Neural progenitor cell (in vitro differentiated cells): Measurements from ENCODE around the gene MACO1. TPM values are rescaled to one million over a fixed set of nuclear protein-coding genes. Genes with fewer than 3 reads are reported as not detected.

Source experiments
- DNase-seq: peaks from one replicate; pipeline ENCODE4 v3.0.0-alpha.2; 2016; ENCODE audit warnings: low spot score
- H2AFZ ChIP-seq: fragments of 200-600 bp; sonication (generic); replicated peaks from 2 replicates; pipeline ENCODE4 v1.6.1; 2016; ENCODE audit warnings: antibody characterized with exemption
- H3F3A ChIP-seq: fragments of 200-600 bp; sonication (generic); 2 replicates; pipeline ENCODE4 v1.6.1; 2016; ENCODE audit warnings: antibody characterized with exemption, low read depth
- H3K27ac ChIP-seq: fragments of 200-600 bp; sonication (generic); 2 replicates; pipeline ENCODE4 v1.5.1; 2016; ENCODE audit warnings: mild to moderate bottlenecking
- H3K27me3 ChIP-seq: fragments of 200-600 bp; sonication (generic); 2 replicates; pipeline ENCODE4 v1.6.1; 2016; ENCODE audit warnings: mild to moderate bottlenecking, moderate library complexity
- H3K36me3 ChIP-seq: fragments of 200-600 bp; sonication (generic); 2 replicates; pipeline ENCODE4 v1.5.1; 2016
- H3K4me1 ChIP-seq: fragments of 200-600 bp; sonication (generic); 2 replicates; pipeline ENCODE4 v1.6.1; 2016; ENCODE audit warnings: mixed run types
- H3K4me2 ChIP-seq: fragments of 200-600 bp; sonication (generic); 2 replicates; pipeline ENCODE4 v1.6.1; 2016
- H3K4me3 ChIP-seq: fragments of 200-600 bp; sonication (generic); 2 replicates; pipeline ENCODE4 v1.5.1; 2016
- H3K79me2 ChIP-seq: fragments of 200-600 bp; sonication (generic); 2 replicates; pipeline ENCODE4 v1.6.1; 2016; ENCODE audit warnings: low read depth
- H3K9ac ChIP-seq: fragments of 200-600 bp; sonication (generic); 2 replicates; pipeline ENCODE4 v1.6.1; 2016
- H3K9me3 ChIP-seq: fragments of 200-600 bp; sonication (generic); 2 replicates; pipeline ENCODE4 v1.5.1; 2016; ENCODE audit warnings: low read depth
- H4K20me1 ChIP-seq: fragments of 200-600 bp; sonication (generic); 2 replicates; pipeline ENCODE4 v1.6.1; 2016; ENCODE audit warnings: low read depth
- H3K27ac Mint-ChIP-seq: 3 replicates; pipeline ENCODE4 v1.8.0; 2021; ENCODE audit warnings: mixed read lengths
- H3K27me3 Mint-ChIP-seq: 2 replicates; pipeline ENCODE4 v1.8.0; 2022; ENCODE audit warnings: low read depth, mild to moderate bottlenecking, inconsistent platforms, moderate library complexity, mixed read lengths; ENCODE audit not compliant: insufficient read depth
- H3K36me3 Mint-ChIP-seq: 3 replicates; pipeline ENCODE4 v1.8.0; 2021; ENCODE audit warnings: mixed read lengths
- H3K4me1 Mint-ChIP-seq: 3 replicates; pipeline ENCODE4 v1.8.0; 2021; ENCODE audit warnings: mixed read lengths
- H3K4me3 Mint-ChIP-seq: 3 replicates; pipeline ENCODE4 v1.8.0; 2021; ENCODE audit warnings: mild to moderate bottlenecking, moderate library complexity, mixed read lengths
- H3K9me3 Mint-ChIP-seq: 3 replicates; pipeline ENCODE4 v1.8.0; 2020; ENCODE audit warnings: mixed read lengths
- EZH2 ChIP-seq: fragments of 200-600 bp; sonication (generic); IDR thresholded peaks from 2 replicates; pipeline ENCODE4 v1.6.1; 2017; ENCODE audit warnings: antibody characterized with exemption, mild to moderate bottlenecking, moderate library complexity
- EZH2phosphoT487 ChIP-seq: fragments of 200-600 bp; sonication (generic); IDR thresholded peaks from 2 replicates; pipeline ENCODE4 v1.6.1; 2017; ENCODE audit warnings: antibody characterized with exemption
- total RNA-seq: library from RNA; depleted of rRNA; stranded (reverse); fragments of >200 nt; gene quantifications from 2 replicates; pipeline ENCODE4 v1.2.3, GENCODE V29; 2015; ENCODE audit warnings: low replicate concordance
- TF ChIP-seq, protein P1 (sequence below): fragments of 200-600 bp; sonication (generic); IDR thresholded peaks from 2 replicates; pipeline ENCODE4 v1.5.1; 2017; ENCODE audit warnings: antibody characterized with exemption, mild to moderate bottlenecking

The MACO1 gene
- total RNA-seq, 1 donor from 2014 or later = 17.7 TPM

DNA sequence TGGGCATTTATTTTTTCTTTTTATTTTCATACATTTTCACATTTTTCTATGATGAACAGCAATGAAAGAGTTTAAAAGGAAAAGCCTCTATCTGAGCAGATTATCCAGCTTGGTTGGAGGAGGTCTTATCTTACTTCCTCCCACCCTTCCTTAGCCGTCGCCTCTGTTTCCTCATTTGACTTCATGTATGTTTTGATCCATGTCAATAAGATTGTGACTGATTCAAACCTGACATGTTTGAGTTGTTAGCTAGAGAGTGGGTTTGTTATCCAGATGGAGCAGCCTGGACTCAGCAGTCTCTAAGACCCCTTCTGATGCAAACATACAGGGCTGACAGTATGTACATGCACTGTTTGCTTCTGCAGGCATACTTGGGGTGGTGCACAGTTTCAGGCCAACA, 31.2 kb downstream of the MACO1 start:
- no peak for DNase-seq
- H3K9me3 ChIP-seq = no peaks in the 10 kb centered on the region
- no peaks in the 10 kb centered on the region for H3K9me3 Mint-ChIP-seq
- H3K27ac ChIP-seq = no peak overlapping the region
- H3K4me1 Mint-ChIP-seq = no peaks in the 10 kb centered on the region
- H3K4me3 Mint-ChIP-seq = no peak overlapping the region
- no peaks in the 10 kb centered on the region for H3K27me3 Mint-ChIP-seq
- no peaks in the 10 kb centered on the region for H3K27me3 ChIP-seq
- H3K9ac ChIP-seq = no peak overlapping the region
- no peak overlapping the region for H3K27ac Mint-ChIP-seq
- no peaks in the 10 kb centered on the region for H3K4me1 ChIP-seq
- no peak overlapping the region for H2AFZ ChIP-seq
- H4K20me1 ChIP-seq = no peaks in the 10 kb centered on the region
- H3K4me3 ChIP-seq = no peak overlapping the region
- H3K4me2 ChIP-seq = no peak overlapping the region
- H3F3A ChIP-seq = no peaks in the 10 kb centered on the region
- no peak for TF ChIP-seq EZH2
- TF ChIP-seq, protein P1, sequence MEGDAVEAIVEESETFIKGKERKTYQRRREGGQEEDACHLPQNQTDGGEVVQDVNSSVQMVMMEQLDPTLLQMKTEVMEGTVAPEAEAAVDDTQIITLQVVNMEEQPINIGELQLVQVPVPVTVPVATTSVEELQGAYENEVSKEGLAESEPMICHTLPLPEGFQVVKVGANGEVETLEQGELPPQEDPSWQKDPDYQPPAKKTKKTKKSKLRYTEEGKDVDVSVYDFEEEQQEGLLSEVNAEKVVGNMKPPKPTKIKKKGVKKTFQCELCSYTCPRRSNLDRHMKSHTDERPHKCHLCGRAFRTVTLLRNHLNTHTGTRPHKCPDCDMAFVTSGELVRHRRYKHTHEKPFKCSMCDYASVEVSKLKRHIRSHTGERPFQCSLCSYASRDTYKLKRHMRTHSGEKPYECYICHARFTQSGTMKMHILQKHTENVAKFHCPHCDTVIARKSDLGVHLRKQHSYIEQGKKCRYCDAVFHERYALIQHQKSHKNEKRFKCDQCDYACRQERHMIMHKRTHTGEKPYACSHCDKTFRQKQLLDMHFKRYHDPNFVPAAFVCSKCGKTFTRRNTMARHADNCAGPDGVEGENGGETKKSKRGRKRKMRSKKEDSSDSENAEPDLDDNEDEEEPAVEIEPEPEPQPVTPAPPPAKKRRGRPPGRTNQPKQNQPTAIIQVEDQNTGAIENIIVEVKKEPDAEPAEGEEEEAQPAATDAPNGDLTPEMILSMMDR = no peak
- no peak for TF ChIP-seq EZH2phosphoT487
- H3K36me3 ChIP-seq = no peaks in the 10 kb centered on the region
- H3K36me3 Mint-ChIP-seq = peaks cover 12% of the 10 kb centered on the region
- H3K79me2 ChIP-seq = no peaks in the 10 kb centered on the region

- H3K9me3 ChIP-seq = no peaks in the 10 kb centered on the region
- no peaks in the 10 kb centered on the region for H3K79me2 ChIP-seq
Observed at GRCh38 chr1:25462732-25463131, 32.0 kb downstream of the MACO1 start.

GRCh38 chr1:25467193-25467592, 36.5 kb downstream of the MACO1 start:
- Mint-ChIP-seq H3K27me3 (no peaks in the 10 kb centered on the region), H3K36me3 (peaks cover 14% of the 10 kb centered on the region), H3K27ac (no peak overlapping the region), H3K9me3 (no peaks in the 10 kb centered on the region), H3K4me3 (no peak overlapping the region), H3K4me1 (no peaks in the 10 kb centered on the region)
- Histone ChIP-seq H3K9me3 (no peaks in the 10 kb centered on the region), H3K4me1 (no peaks in the 10 kb centered on the region), H3K9ac (no peak overlapping the region), H4K20me1 (no peaks in the 10 kb centered on the region), H3K79me2 (no peaks in the 10 kb centered on the region), H3F3A (no peaks in the 10 kb centered on the region), H2AFZ (no peak overlapping the region), H3K4me3 (no peak overlapping the region), H3K27ac (no peak overlapping the region), H3K27me3 (no peaks in the 10 kb centered on the region), H3K4me2 (no peak overlapping the region), H3K36me3 (no peaks in the 10 kb centered on the region)
- TF ChIP-seq EZH2phosphoT487 = no peak
- TF ChIP-seq, protein P1 = no peak
- TF ChIP-seq EZH2 = no peak
- DNase-seq = no peak

More at GRCh38 chr1:25462732-25463131, 32.0 kb downstream of the MACO1 start:
- no peak overlapping the region for H3K27ac ChIP-seq
- no peak overlapping the region for H3K4me3 ChIP-seq
- no peaks in the 10 kb centered on the region for H3K36me3 ChIP-seq
- Mint-ChIP-seq H3K36me3 (peaks cover 12% of the 10 kb centered on the region), H3K27me3 (no peaks in the 10 kb centered on the region), H3K4me1 (no peaks in the 10 kb centered on the region), H3K4me3 (no peak overlapping the region), H3K27ac (no peak overlapping the region), H3K9me3 (no peaks in the 10 kb centered on the region)
- no peak overlapping the region for H3K4me2 ChIP-seq
- no peaks in the 10 kb centered on the region for H3K27me3 ChIP-seq
- no peaks in the 10 kb centered on the region for H4K20me1 ChIP-seq
- no peak for TF ChIP-seq EZH2
- TF ChIP-seq EZH2phosphoT487 = no peak
- TF ChIP-seq, protein P1 = no peak
- no peaks in the 10 kb centered on the region for H3F3A ChIP-seq
- no peak overlapping the region for H2AFZ ChIP-seq
- no peaks in the 10 kb centered on the region for H3K4me1 ChIP-seq
- H3K9ac ChIP-seq = no peak overlapping the region
- DNase-seq = no peak
